Measurements from ENCODE around the gene SYT2. TPM values are rescaled to one million over a fixed set of nuclear protein-coding genes. Genes with fewer than 3 reads are reported as not detected.
"Not testable (repeated sequence)": the region's sequence is repeated elsewhere in the genome, so short reads cannot be mapped to it uniquely, and the experiment has no call there.

The SYT2 gene
- total RNA-seq (2014; rRNA removed; shearing (Covaris generic)) = not detected in 2 replicates

- no peak for DNase-seq (ENCODE audit: low read depth)
These were observed at the start of gene SYT2 for GRCh38 chr1:202710070-202711045. TSS of gene SYT2 (minus strand) at chr1:202710454. CDS start at chr1:202605772, 104,682 bp downstream.

- DNase-seq (ENCODE audit: low read depth) = no peak
These were observed 46.1 kb upstream of the SYT2 start for GRCh38 chr1:202756391-202756790.

GRCh38 chr1:202754293-202754692 lies 44.0 kb upstream of the SYT2 start:
- no peak for DNase-seq (ENCODE audit: low read depth)

- DNase-seq (ENCODE audit: low read depth) = no peak
These were observed 42.5 kb upstream of the SYT2 start for GRCh38 chr1:202752774-202753173.

- DNase-seq (ENCODE audit: low read depth) = no peak
These were observed 40.5 kb upstream of the SYT2 start for GRCh38 chr1:202750761-202751160.

GRCh38 chr1:202750024-202750423 lies 39.8 kb upstream of the SYT2 start:
- DNase-seq (ENCODE audit: low read depth) = no peak

GRCh38 chr1:202745323-202745888 lies 35.2 kb upstream of the SYT2 start:
- no peak for DNase-seq (ENCODE audit: low read depth)

- DNase-seq (ENCODE audit: low read depth) = not testable (repeated sequence)
These were observed 34.5 kb upstream of the SYT2 start for GRCh38 chr1:202744770-202745169.

GRCh38 chr1:202742496-202742895 lies 32.2 kb upstream of the SYT2 start:
- DNase-seq (ENCODE audit: low read depth) = no peak

- no peak for DNase-seq (ENCODE audit: low read depth)
These were observed 23.0 kb upstream of the SYT2 start for GRCh38 chr1:202733251-202733650.

- no peak for DNase-seq (ENCODE audit: low read depth)
These were observed 18.7 kb upstream of the SYT2 start for GRCh38 chr1:202728951-202729350.

GRCh38 chr1:202725526-202725925 lies 15.3 kb upstream of the SYT2 start:
- DNase-seq (ENCODE audit: low read depth) = no peak

- DNase-seq (ENCODE audit: low read depth) = no peak
These were observed 13.5 kb upstream of the SYT2 start for GRCh38 chr1:202723708-202724107.

GRCh38 chr1:202723046-202723445 lies 12.8 kb upstream of the SYT2 start:
- not testable (repeated sequence) for DNase-seq (ENCODE audit: low read depth)

- no peak for DNase-seq (ENCODE audit: low read depth)
These were observed 6.4 kb upstream of the SYT2 start for GRCh38 chr1:202716654-202717053.

GRCh38 chr1:202714202-202714601 lies 3.9 kb upstream of the SYT2 start:
- DNase-seq (ENCODE audit: low read depth) = not testable (repeated sequence)

- DNase-seq (ENCODE audit: low read depth) = no peak
These were observed 2.9 kb upstream of the SYT2 start for GRCh38 chr1:202713110-202713509.

GRCh38 chr1:202711949-202712635 lies 1.8 kb upstream of the SYT2 start:
- no peak for DNase-seq (ENCODE audit: low read depth)

GRCh38 chr1:202709276-202710041 lies 795 bp downstream of the SYT2 start:
- DNase-seq (ENCODE audit: low read depth) = no peak

GRCh38 chr1:202708456-202709275 lies 1.6 kb downstream of the SYT2 start:
- no peak for DNase-seq (ENCODE audit: low read depth)

GRCh38 chr1:202706851-202707250 lies 3.4 kb downstream of the SYT2 start:
- no peak for DNase-seq (ENCODE audit: low read depth)
